H9 (cell line): ENCODE measurements around the gene NAE1. TPM values are rescaled to one million over a fixed set of nuclear protein-coding genes. Genes with fewer than 3 reads are reported as not detected.

Source experiments
- DNase-seq: peaks from one replicate; pipeline ENCODE4 v3.0.0-alpha.2; 2017
- H2AFZ ChIP-seq: one replicate; pipeline ENCODE4 v1.6.1; 2013; ENCODE audit warnings: mild to moderate bottlenecking, low read length, control low read depth, moderate library complexity
- H2AK5ac ChIP-seq: 2 replicates; pipeline ENCODE4 v1.6.1; 2013; ENCODE audit warnings: low read length, control low read depth, mixed read lengths; ENCODE audit not compliant: insufficient read length
- H2BK120ac ChIP-seq: one replicate; pipeline ENCODE4 v1.6.1; 2013; ENCODE audit warnings: low read depth, mild to moderate bottlenecking, low read length, control low read depth, inconsistent platforms; ENCODE audit not compliant: poor library complexity, severe bottlenecking
- H2BK12ac ChIP-seq: 2 replicates; pipeline ENCODE4 v1.6.1; 2013; ENCODE audit warnings: low read length, control low read depth, mixed read lengths, low read depth; ENCODE audit not compliant: insufficient read length
- H2BK15ac ChIP-seq: 2 replicates; pipeline ENCODE4 v1.6.1; 2013; ENCODE audit warnings: low read depth, low read length, control low read depth
- H2BK20ac ChIP-seq: one replicate; pipeline ENCODE4 v1.6.1; 2013; ENCODE audit warnings: low read depth, mild to moderate bottlenecking, low read length, control low read depth, inconsistent platforms; ENCODE audit not compliant: poor library complexity, severe bottlenecking
- H2BK5ac ChIP-seq: 2 replicates; pipeline ENCODE4 v1.6.1; 2013; ENCODE audit warnings: low read length, control low read depth, mixed read lengths; ENCODE audit not compliant: insufficient read length
- H3K14ac ChIP-seq: 2 replicates; pipeline ENCODE4 v1.6.1; 2013; ENCODE audit warnings: low read length, control low read depth; ENCODE audit not compliant: insufficient read depth
- H3K18ac ChIP-seq: 2 replicates; pipeline ENCODE4 v1.6.1; 2013; ENCODE audit warnings: low read depth, mild to moderate bottlenecking, mixed read lengths, low read length, control low read depth; ENCODE audit not compliant: insufficient read length
- H3K23ac ChIP-seq: 2 replicates; pipeline ENCODE4 v1.6.1; 2013; ENCODE audit warnings: low read length, control low read depth, mixed read lengths, low read depth; ENCODE audit not compliant: insufficient read length
- H3K23me2 ChIP-seq: 2 replicates; pipeline ENCODE4 v1.6.1; 2013; ENCODE audit warnings: low read depth, mild to moderate bottlenecking, mixed read lengths, low read length, control low read depth; ENCODE audit not compliant: insufficient read length, poor library complexity, severe bottlenecking
- H3K27ac ChIP-seq: 2 replicates; pipeline ENCODE4 v1.5.1; 2013; ENCODE audit warnings: low read length, control low read depth, mixed read lengths, low read depth; ENCODE audit not compliant: insufficient read length
- H3K27me3 ChIP-seq: 2 replicates; pipeline ENCODE4 v1.6.1; 2013; ENCODE audit warnings: low read length, control low read depth, inconsistent platforms; ENCODE audit not compliant: insufficient read depth
- H3K4ac ChIP-seq: 2 replicates; pipeline ENCODE4 v1.6.1; 2013; ENCODE audit warnings: low read depth, mild to moderate bottlenecking, control low read depth, inconsistent platforms, low read length, moderate library complexity
- H3K4me1 ChIP-seq: 2 replicates; pipeline ENCODE4 v1.6.1; 2013; ENCODE audit warnings: low read length, control low read depth, inconsistent platforms; ENCODE audit not compliant: insufficient read depth
- H3K4me2 ChIP-seq: 2 replicates; pipeline ENCODE4 v1.6.1; 2013; ENCODE audit warnings: low read length, control low read depth, mixed read lengths; ENCODE audit not compliant: insufficient read length, insufficient read depth
- H3K56ac ChIP-seq: 2 replicates; pipeline ENCODE4 v1.6.1; 2013; ENCODE audit warnings: low read depth, mild to moderate bottlenecking, mixed read lengths, low read length, control low read depth; ENCODE audit not compliant: insufficient read length
- H3K79me1 ChIP-seq: 2 replicates; pipeline ENCODE4 v1.6.1; 2013; ENCODE audit warnings: low read depth, mild to moderate bottlenecking, moderate library complexity, low read length, control low read depth, inconsistent platforms; ENCODE audit not compliant: insufficient read depth, poor library complexity, severe bottlenecking
- H3K79me2 ChIP-seq: 2 replicates; pipeline ENCODE4 v1.6.1; 2013; ENCODE audit warnings: low read length, control low read depth, inconsistent platforms; ENCODE audit not compliant: insufficient read depth
- H3K9ac ChIP-seq: 2 replicates; pipeline ENCODE4 v1.6.1; 2013; ENCODE audit warnings: low read length, control low read depth, mixed read lengths; ENCODE audit not compliant: insufficient read length; ENCODE audit errors: extremely low read depth
- H3K9me3 ChIP-seq: one replicate; pipeline ENCODE4 v1.6.1; 2013; ENCODE audit warnings: low read depth, low read length, inconsistent platforms; ENCODE audit not compliant: control insufficient read depth
- H3T11ph ChIP-seq: one replicate; pipeline ENCODE4 v1.6.1; 2013; ENCODE audit warnings: mild to moderate bottlenecking, low read length, control low read depth, inconsistent platforms
- H4K20me1 ChIP-seq: one replicate; pipeline ENCODE4 v1.6.1; 2013; ENCODE audit not compliant: control insufficient read depth, insufficient read length, insufficient read depth
- H4K5ac ChIP-seq: 2 replicates; pipeline ENCODE4 v1.6.1; 2013; ENCODE audit warnings: low read depth, mild to moderate bottlenecking, mixed read lengths, low read length, control low read depth; ENCODE audit not compliant: insufficient read length
- H4K8ac ChIP-seq: replicated peaks from 2 replicates; pipeline ENCODE4 v1.6.1; 2013; ENCODE audit warnings: low read length, control low read depth, mixed read lengths, low read depth; ENCODE audit not compliant: insufficient read length
- H4K91ac ChIP-seq: 2 replicates; pipeline ENCODE4 v1.6.1; 2013; ENCODE audit warnings: low read depth, mild to moderate bottlenecking, moderate library complexity, mixed read lengths, low read length, control low read depth; ENCODE audit not compliant: insufficient read length
- H3K27ac Mint-ChIP-seq, 3 experiments: 2 replicates in 2 of 3; 3 replicates in 1 of 3; pipeline ENCODE4 v1.8.0; 2020 to 2021; ENCODE audit warnings: mixed read lengths in 3 of 3, mild to moderate bottlenecking in 1 of 3, moderate library complexity in 1 of 3
- H3K27me3 Mint-ChIP-seq: 2 replicates; pipeline ENCODE4 v1.8.0; 2021; ENCODE audit warnings: low read depth, mild to moderate bottlenecking, moderate library complexity, mixed read lengths
- H3K36me3 Mint-ChIP-seq, 3 experiments: 2 replicates in 2 of 3; 3 replicates in 1 of 3; pipeline ENCODE4 v1.8.0; 2020 to 2021; ENCODE audit warnings: low read depth in 3 of 3, mixed read lengths in 3 of 3; ENCODE audit not compliant: insufficient read depth in 1 of 3
- H3K4me1 Mint-ChIP-seq, 2 experiments: 2 replicates each; pipeline ENCODE4 v1.8.0; 2020; ENCODE audit warnings: mixed read lengths in 2 of 2
- H3K4me3 Mint-ChIP-seq, 2 experiments: 2 replicates in 1 of 2; 3 replicates in 1 of 2; pipeline ENCODE4 v1.8.0; 2020 to 2021; ENCODE audit warnings: mild to moderate bottlenecking in 2 of 2, mixed read lengths in 2 of 2, moderate library complexity in 1 of 2
- H3K9me3 Mint-ChIP-seq, 2 experiments: 2 replicates in 1 of 2; 3 replicates in 1 of 2; pipeline ENCODE4 v1.8.0; 2020; ENCODE audit warnings: mild to moderate bottlenecking in 2 of 2, mixed read lengths in 2 of 2, moderate library complexity in 1 of 2
- WGBS: extraction: QIAGEN DNeasy Blood & Tissue Kit; methylation state at CpG from one replicate; pipeline ENCODE4 v1.1.7; 2013; ENCODE audit warnings: missing lambda C conversion rate, low lambda C conversion rate, mixed read lengths; ENCODE audit not compliant: insufficient read length; ENCODE audit errors: extremely low coverage; 5-methylcytosine and 5-hydroxymethylcytosine counted together
- total RNA-seq: library from RNA; stranded (reverse); gene quantifications from 2 replicates; pipeline ENCODE4 v1.2.1, GENCODE V29; 2021
- TF ChIP-seq, protein P1 (sequence below): fragments of 200-600 bp; sonication (generic); conservative IDR thresholded peaks from 3 replicates; pipeline ENCODE4 v1.8.0; 2021; ENCODE audit warnings: antibody characterized with exemption, mild to moderate bottlenecking

NAE1 gene
- total RNA-seq, 1 experiment from 2014 or later = 144 TPM

- Mint-ChIP-seq H3K27me3 (peaks cover 2% of the 10 kb centered on the region), H3K27ac (no peak overlapping the region), H3K4me1 (no peaks in the 10 kb centered on the region), H3K36me3 (no peaks in the 10 kb centered on the region), H3K9me3 (no peaks in the 10 kb centered on the region), H3K4me3 (no peak overlapping the region)
- no peaks in the 10 kb centered on the region for H4K20me1 ChIP-seq
- H4K91ac ChIP-seq = no peak overlapping the region
- H2AK5ac ChIP-seq = no peak overlapping the region
- no peak overlapping the region for H3K4ac ChIP-seq
- H2AFZ ChIP-seq = no peak overlapping the region
- TF ChIP-seq, protein P1, sequence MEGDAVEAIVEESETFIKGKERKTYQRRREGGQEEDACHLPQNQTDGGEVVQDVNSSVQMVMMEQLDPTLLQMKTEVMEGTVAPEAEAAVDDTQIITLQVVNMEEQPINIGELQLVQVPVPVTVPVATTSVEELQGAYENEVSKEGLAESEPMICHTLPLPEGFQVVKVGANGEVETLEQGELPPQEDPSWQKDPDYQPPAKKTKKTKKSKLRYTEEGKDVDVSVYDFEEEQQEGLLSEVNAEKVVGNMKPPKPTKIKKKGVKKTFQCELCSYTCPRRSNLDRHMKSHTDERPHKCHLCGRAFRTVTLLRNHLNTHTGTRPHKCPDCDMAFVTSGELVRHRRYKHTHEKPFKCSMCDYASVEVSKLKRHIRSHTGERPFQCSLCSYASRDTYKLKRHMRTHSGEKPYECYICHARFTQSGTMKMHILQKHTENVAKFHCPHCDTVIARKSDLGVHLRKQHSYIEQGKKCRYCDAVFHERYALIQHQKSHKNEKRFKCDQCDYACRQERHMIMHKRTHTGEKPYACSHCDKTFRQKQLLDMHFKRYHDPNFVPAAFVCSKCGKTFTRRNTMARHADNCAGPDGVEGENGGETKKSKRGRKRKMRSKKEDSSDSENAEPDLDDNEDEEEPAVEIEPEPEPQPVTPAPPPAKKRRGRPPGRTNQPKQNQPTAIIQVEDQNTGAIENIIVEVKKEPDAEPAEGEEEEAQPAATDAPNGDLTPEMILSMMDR = no peak
- no peaks in the 10 kb centered on the region for H3K79me1 ChIP-seq
- WGBS = no CpG with 5 or more reads among the region's 4 CpGs
- H2BK5ac ChIP-seq = no peak overlapping the region
- no peak overlapping the region for H2BK20ac ChIP-seq
- H3K14ac ChIP-seq = no peak overlapping the region
- no peak overlapping the region for H4K5ac ChIP-seq
- H3K4me2 ChIP-seq = no peak overlapping the region
- H4K8ac ChIP-seq = no peak overlapping the region
- no peak for DNase-seq
- peaks cover 2% of the 10 kb centered on the region for H3K23me2 ChIP-seq
- no peaks in the 10 kb centered on the region for H3K79me2 ChIP-seq
- H2BK15ac ChIP-seq = no peak overlapping the region
- H3K18ac ChIP-seq = no peak overlapping the region
- H3K27me3 ChIP-seq = no peaks in the 10 kb centered on the region
- H3T11ph ChIP-seq = no peak overlapping the region
- no peak overlapping the region for H3K9ac ChIP-seq
- H3K23ac ChIP-seq = no peak overlapping the region
- H3K4me1 ChIP-seq = no peaks in the 10 kb centered on the region
- no peaks in the 10 kb centered on the region for H3K9me3 ChIP-seq
- H3K56ac ChIP-seq = no peak overlapping the region
- no peak overlapping the region for H2BK120ac ChIP-seq
- H2BK12ac ChIP-seq = no peak overlapping the region
- H3K27ac ChIP-seq = no peak overlapping the region
Measured at GRCh38 chr16:66858740-66859396, 28.1 kb upstream of the NAE1 start.
